Spinal cord (tissue), 10 donors: ENCODE data around the gene CAPNS1. TPM values are rescaled to one million over a fixed set of nuclear protein-coding genes. Genes with fewer than 3 reads are reported as not detected.

Experiments
- DNase-seq, 6 donors: peaks; one replicate each; pipeline versions ENCODE4 v3.0.0 to v3.0.0-alpha.2; 2013 to 2015; ENCODE audit warnings: low spot score in 6 of 6, low read depth in 4 of 6
- H3K27ac ChIP-seq: one replicate; pipeline ENCODE4 v1.5.1; 2013; ENCODE audit warnings: low read depth, low read length, control low read depth
- H3K27me3 ChIP-seq: one replicate; pipeline ENCODE4 v1.6.1; 2013; ENCODE audit warnings: low read length; ENCODE audit not compliant: control insufficient read depth, insufficient read depth
- H3K36me3 ChIP-seq: one replicate; pipeline ENCODE4 v1.6.1; 2013; ENCODE audit warnings: low read length; ENCODE audit not compliant: control insufficient read depth, insufficient read depth
- H3K4me1 ChIP-seq: one replicate; pipeline ENCODE4 v1.6.1; 2013; ENCODE audit warnings: low read length; ENCODE audit not compliant: control insufficient read depth, insufficient read depth
- H3K4me3 ChIP-seq: one replicate; pipeline ENCODE4 v1.5.1; 2013; ENCODE audit warnings: low read depth, low read length, control low read depth
- H3K9me3 ChIP-seq: one replicate; pipeline ENCODE4 v1.6.1; 2013; ENCODE audit warnings: low read length; ENCODE audit not compliant: control insufficient read depth, insufficient read depth
- WGBS: methylation state at CpG from one replicate; pipeline ENCODE4 v1.1.5; 2013; ENCODE audit warnings: missing lambda C conversion rate; ENCODE audit not compliant: insufficient coverage; 5-methylcytosine and 5-hydroxymethylcytosine counted together
- polyA plus RNA-seq, 2 donors: library from polyadenylated mRNA; unstranded; fragments of 120-200 nt; gene quantifications; one replicate each; pipeline ENCODE4 v1.2.1, GENCODE V29; 2013; ENCODE audit not compliant: insufficient read length in 2 of 2
- total RNA-seq, 2 donors: library from RNA; depleted of rRNA in 1 of 2; stranded (reverse); fragments of 120-200 nt in 1 of 2; fragments of >200 nt in 1 of 2; gene quantifications; one replicate each; pipeline versions ENCODE4 v1.2.3 to v1.2.4, GENCODE V29; 2013 to 2014
- donor health status: healthy.

CAPNS1 gene
- total and polyA plus RNA-seq, 4 donors, result 200 to 515 (median 453) TPM

DNA sequence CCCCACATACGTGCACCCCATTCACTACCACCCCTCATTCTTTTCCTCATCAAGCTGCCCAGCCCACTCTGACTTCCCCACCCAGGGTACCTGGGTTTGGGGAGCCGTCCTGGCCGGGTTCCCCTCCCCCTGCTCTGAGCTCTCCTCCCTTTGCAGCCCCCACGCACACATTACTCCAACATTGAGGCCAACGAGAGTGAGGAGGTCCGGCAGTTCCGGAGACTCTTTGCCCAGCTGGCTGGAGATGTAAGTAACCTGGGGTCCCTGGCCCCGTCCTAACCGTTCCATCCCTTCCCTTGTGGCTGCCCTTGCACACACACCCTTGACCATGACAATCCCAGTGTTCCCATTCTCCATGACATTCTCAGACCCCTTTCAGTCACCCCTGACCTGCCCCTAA is 2.6 kb downstream of the CAPNS1 start:
- DNase-seq, result no peak
- 96% methylated on average over 7 of the region's 9 CpGs for WGBS
- no peaks in the 10 kb centered on the region for H3K27me3 ChIP-seq
- H3K27ac ChIP-seq, result no peak overlapping the region
- peaks cover 15% of the 10 kb centered on the region for H3K4me1 ChIP-seq
- H3K9me3 ChIP-seq, result no peaks in the 10 kb centered on the region
- H3K36me3 ChIP-seq, result peaks cover 47% of the 10 kb centered on the region
- no peak overlapping the region for H3K4me3 ChIP-seq

DNA sequence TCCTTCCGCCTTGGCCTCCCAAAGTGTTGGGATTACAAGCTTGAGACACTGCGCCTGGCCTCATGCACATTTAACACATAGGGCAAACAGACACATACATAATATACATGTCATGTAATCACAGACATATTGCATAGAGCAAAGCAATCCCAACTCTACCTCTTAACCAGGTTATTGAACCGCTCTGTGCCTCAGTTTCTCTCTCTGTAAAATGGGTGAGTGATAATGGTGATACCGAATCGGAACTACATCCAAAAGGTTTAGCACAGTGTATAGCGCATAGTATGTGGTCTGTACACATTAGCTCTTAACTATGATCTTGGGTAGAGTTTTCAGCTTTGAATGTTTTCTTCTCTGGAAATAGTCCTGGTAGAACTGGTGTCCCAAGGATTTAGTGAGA is 4.8 kb downstream of the CAPNS1 start:
- Histone ChIP-seq H3K27me3 (no peaks in the 10 kb centered on the region), H3K9me3 (no peaks in the 10 kb centered on the region), H3K27ac (no peak overlapping the region), H3K36me3 (peaks cover 67% of the 10 kb centered on the region), H3K4me1 (peaks cover 11% of the 10 kb centered on the region), H3K4me3 (no peak overlapping the region)
- WGBS, result 94% methylated on average over 2 of the region's 6 CpGs
- DNase-seq, result no peak

DNA sequence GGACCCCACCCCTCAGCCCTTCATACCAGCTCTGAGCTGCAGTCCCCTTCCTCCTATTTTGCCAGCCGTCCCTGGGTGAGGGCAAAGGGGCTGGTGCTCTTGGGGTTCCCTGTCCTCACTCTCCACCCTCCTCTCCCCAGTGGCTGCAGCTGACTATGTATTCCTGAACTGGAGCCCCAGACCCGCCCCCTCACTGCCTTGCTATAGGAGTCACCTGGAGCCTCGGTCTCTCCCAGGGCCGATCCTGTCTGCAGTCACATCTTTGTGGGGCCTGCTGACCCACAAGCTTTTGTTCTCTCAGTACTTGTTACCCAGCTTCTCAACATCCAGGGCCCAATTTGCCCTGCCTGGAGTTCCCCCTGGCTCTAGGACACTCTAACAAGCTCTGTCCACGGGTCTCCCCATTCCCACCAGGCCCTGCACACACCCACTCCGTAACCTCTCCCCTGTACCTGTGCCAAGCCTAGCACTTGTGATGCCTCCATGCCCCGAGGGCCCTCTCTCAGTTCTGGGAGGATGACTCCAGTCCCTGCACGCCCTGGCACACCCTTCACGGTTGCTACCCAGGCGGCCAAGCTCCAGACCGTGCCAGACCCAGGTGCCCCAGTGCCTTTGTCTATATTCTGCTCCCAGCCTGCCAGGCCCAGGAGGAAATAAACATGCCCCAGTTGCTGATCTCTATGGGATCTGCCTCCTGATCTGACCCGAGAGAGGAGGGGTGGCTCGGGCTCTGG is 10.0 kb downstream of the CAPNS1 start:
- H3K27ac ChIP-seq, result no peak overlapping the region
- peaks cover 13% of the 10 kb centered on the region for H3K4me1 ChIP-seq
- peaks cover 76% of the 10 kb centered on the region for H3K36me3 ChIP-seq
- 89% methylated on average over 13 of the region's 13 CpGs for WGBS
- H3K4me3 ChIP-seq, result no peak overlapping the region
- no peak for DNase-seq
- no peaks in the 10 kb centered on the region for H3K9me3 ChIP-seq
- no peaks in the 10 kb centered on the region for H3K27me3 ChIP-seq

DNA sequence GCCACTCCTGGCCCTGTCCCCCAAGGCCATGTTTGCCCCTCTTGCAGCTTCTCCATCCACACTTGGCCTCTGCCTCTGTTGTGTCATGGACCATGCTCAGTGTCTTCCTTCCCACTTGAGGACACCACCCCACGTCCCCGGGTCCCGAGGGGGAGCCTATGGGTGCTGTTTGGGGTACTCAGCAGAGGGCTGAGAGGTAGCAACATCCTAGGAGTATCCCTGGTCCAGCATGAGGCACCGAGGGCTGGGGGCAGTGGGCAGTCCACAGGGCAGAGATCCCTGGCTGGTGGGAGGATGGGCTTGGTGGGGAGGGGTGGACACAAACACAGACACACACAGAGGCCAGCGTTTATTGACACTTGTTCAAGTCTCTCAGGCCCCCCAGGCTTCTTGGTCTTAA is 10.7 kb downstream of the CAPNS1 start:
- 50% methylated on average over 1 of the region's 5 CpGs for WGBS
- H3K9me3 ChIP-seq, result no peaks in the 10 kb centered on the region
- no peak overlapping the region for H3K4me3 ChIP-seq
- no peaks in the 10 kb centered on the region for H3K27me3 ChIP-seq
- H3K27ac ChIP-seq, result peak overlapping the region; percentile 41
- H3K36me3 ChIP-seq, result peaks cover 71% of the 10 kb centered on the region
- peaks cover 13% of the 10 kb centered on the region for H3K4me1 ChIP-seq
- no peak for DNase-seq

DNA sequence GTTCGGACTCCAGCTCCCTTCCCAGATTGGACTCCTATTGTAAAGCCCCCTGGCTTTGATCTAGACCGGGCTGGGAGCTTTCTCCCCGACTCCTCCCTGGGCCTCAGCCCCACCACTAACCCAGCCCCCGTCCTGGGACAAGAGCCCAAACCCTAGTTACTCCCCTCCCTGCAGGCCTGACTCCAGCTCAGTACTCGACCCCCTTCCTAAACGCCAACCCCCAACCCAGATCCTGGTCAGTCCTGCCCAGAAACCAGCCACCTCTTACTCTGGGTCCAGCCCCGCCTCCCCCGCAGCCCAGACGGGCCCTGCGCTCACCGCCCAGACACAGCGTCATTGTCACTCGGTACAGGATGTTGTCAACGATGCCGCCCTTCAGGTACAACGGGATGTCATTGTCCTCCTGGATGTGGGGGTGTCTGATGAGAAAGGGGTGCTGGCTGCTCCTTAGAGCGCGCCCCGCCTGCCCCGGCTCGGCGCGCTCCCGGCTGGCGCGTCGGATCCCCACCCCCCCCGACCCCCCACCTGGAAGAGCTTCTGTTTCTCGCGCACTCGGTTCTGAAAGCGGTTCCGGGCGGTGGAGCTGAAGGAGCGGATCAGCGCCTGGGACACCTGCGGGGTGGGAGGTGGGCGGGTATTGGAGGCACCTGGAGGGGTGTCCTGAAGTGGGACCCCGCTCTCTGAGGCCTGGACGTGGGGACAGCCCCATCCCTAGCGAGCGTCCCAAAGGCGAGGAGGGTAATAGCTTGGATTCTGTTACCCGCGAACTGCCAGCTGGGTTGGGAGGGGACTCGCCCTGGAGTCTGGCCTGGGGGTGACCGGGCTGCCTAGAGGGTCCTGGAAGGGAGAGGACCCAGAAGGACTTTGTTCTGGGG is 11.5 kb downstream of the CAPNS1 start:
- WGBS, result 38% methylated on average over 31 of the region's 47 CpGs
- Histone ChIP-seq H3K27me3 (no peaks in the 10 kb centered on the region), H3K27ac (peak overlapping the region; percentile 81), H3K4me1 (peaks cover 13% of the 10 kb centered on the region), H3K4me3 (peak overlapping the region; percentile 45), H3K36me3 (peaks cover 63% of the 10 kb centered on the region), H3K9me3 (no peaks in the 10 kb centered on the region)
- DNase-seq, result peak in 2 of 6 donors; percentile 19 to 39

DNA sequence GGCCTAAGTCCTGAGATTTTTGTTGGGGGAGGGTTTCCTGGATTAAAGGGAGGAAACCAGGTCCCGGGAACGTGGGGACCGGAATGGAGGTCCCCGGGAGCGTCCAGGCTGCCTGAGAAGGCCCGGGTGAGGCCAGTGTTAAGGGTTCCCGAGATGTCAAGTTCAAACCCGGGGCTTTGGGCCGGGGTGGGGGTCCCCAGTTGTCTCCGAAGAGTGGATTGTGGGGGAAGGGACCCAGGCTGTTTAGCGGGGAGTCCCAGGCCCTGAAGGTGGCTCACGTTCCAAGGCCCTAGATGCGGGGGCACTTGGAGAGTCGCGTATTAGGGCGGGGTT is 12.1 kb downstream of the CAPNS1 start:
- peak overlapping the region; percentile 81 for H3K27ac ChIP-seq

DNA sequence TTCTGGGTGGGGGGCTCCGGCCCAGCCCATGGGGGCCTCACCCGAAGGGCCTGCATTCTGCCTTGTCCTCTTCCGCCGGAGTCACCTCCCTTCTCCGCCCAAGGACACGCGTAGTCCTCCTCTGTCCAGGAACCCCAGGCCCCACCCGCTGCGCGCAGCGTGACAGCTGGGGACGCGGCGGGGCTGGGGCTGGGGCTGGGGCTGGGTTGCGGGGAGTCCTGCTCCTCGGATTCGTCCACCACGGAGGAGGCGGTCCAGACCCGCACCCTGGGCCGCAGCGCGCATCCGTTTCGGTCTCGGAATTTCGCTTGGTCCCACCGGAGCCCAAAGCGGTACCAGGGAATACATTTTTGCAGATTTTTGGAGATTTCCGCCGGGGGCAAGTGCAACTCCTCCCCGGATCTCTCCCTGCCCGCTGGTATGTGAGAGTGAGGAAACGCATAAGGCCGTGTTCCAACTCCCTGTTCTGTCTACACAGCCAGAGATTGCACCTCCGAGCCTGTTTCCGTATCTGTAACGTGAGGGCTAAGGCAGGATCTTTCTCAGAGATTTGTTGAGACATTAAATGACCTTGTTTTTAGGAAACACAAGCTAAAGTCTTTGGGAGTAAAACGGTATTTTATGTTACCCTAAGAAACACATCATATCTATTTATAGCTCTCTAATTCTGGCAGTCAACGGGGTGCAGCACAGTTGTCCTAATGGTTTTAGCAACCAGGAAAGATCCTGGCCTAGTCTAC is 12.7 kb downstream of the CAPNS1 start, which contains the start of gene COX7A1:
TSS of gene COX7A1 (minus strand) at position 96 of the 740 bp plus-strand sequence. CDS start at position 56, 40 bp downstream.
- Histone ChIP-seq H3K36me3 (peaks cover 52% of the 10 kb centered on the region), H3K27ac (peak within 1 kb of the TSS; percentile 81), H3K27me3 (no peaks in the 10 kb centered on the region), H3K4me1 (peaks cover 13% of the 10 kb centered on the region), H3K9me3 (no peaks in the 10 kb centered on the region), H3K4me3 (peak within 1 kb of the TSS; percentile 45)
- peak in 2 of 6 donors; percentile 15 to 36 for DNase-seq
- 29% methylated on average over 33 of the region's 40 CpGs for WGBS

More for the DNA sequence above, 12.1 kb downstream of the CAPNS1 start:
- peaks cover 13% of the 10 kb centered on the region for H3K4me1 ChIP-seq
- H3K4me3 ChIP-seq, result peak overlapping the region; percentile 45
- no peaks in the 10 kb centered on the region for H3K27me3 ChIP-seq
- peak in 1 of 6 donors; percentile 8 for DNase-seq
- H3K36me3 ChIP-seq, result peaks cover 57% of the 10 kb centered on the region
- no peaks in the 10 kb centered on the region for H3K9me3 ChIP-seq
- WGBS, result 29% methylated on average over 16 of the region's 16 CpGs

DNA sequence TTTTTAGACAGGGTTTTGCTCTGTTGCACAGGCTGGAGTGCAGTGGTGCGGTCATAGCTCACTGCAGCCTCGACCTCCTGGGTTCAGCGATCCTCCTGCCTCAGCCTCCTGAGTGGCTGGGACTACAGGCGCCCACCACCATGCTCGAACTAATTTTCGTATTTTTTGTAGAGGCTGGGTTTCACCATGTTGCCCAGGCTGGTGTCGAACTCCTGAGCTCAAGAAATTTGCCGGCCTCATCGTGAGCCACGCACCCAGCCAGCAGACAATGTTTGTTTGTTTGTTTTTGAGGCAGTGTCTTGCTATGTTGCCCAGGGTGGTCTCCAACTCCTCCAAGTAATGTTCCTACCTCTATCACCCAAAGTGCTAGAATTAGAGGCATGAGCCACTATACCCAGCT is 13.3 kb downstream of the CAPNS1 start:
- Histone ChIP-seq H3K27ac (peak overlapping the region; percentile 81), H3K4me3 (no peak overlapping the region), H3K4me1 (peaks cover 13% of the 10 kb centered on the region), H3K9me3 (no peaks in the 10 kb centered on the region), H3K36me3 (peaks cover 46% of the 10 kb centered on the region), H3K27me3 (no peaks in the 10 kb centered on the region)
- WGBS, result 100% methylated on average over 7 of the region's 10 CpGs
- no peak for DNase-seq

DNA sequence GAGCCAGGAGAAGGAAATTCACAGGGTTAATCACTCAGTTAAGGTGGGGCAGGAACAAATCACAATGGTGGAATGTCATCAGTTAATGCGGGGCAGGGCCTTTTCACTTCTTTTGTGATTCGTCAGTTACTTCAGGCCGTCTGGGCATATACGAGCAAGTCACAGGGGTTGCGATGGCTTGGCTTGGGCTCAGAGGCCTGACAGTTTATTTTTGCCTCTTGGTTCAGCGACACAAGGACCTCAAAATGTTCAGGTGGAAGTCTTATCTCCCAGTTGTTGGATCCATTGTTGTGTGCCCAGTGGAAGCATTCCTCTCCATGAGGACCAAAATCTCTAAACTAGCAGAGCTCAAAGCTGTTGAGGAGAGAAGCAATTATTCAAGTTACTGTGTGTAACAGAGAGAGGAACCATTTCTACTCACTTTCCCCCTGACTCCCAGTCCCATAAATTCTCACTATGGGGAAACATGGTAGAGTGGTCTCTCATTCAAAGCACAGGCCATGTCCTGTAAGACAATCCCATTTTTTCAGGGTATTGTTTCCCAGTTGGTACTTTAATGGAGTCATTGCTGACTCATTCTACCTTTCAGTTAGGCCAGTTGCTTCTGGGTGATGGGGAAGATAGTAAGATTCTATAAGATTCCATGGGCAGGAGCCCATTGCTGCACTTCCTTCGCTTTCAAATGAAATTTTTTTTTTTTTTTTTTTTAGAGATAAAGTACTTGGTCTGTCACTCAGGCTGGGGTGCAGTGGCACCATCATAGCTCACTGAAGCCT is 21.1 kb downstream of the CAPNS1 start:
- DNase-seq, result no peak
- Histone ChIP-seq H3K27me3 (no peaks in the 10 kb centered on the region), H3K4me1 (no peaks in the 10 kb centered on the region), H3K27ac (no peak overlapping the region), H3K36me3 (peaks cover 2% of the 10 kb centered on the region), H3K9me3 (no peaks in the 10 kb centered on the region), H3K4me3 (no peak overlapping the region)
- WGBS, result 77% methylated on average over 6 of the region's 7 CpGs
